Prostate gland (tissue), 2 donors: ENCODE data around the gene EXOC8. TPM values are rescaled to one million over a fixed set of nuclear protein-coding genes. Genes with fewer than 3 reads are reported as not detected.

Experiments
- DNase-seq: peaks from one replicate; pipeline ENCODE4 v3.0.0-alpha.2; 2019; ENCODE audit warnings: low spot score
- H3K27ac ChIP-seq, 2 donors: fragments of 200-600 bp; sonication (generic); 2 replicates each; pipeline ENCODE4 v1.5.1; 2017 to 2019
- H3K27me3 ChIP-seq: fragments of 200-600 bp; sonication (generic); replicated peaks from 2 replicates; pipeline ENCODE4 v1.5.1; 2019; ENCODE audit not compliant: insufficient read depth
- H3K36me3 ChIP-seq, 2 donors: fragments of 200-600 bp; sonication (generic); 1 replicate in 1 of 2; 2 replicates in 1 of 2; pipeline versions ENCODE4 v1.5.1 to v1.8.1; 2017 to 2019
- H3K4me1 ChIP-seq: fragments of 200-600 bp; sonication (generic); replicated peaks from 2 replicates; pipeline ENCODE4 v1.5.1; 2019
- H3K4me3 ChIP-seq, 2 donors: fragments of 200-600 bp; sonication (generic); 2 replicates each; pipeline ENCODE4 v1.5.1; 2017 to 2019
- H3K9me3 ChIP-seq: fragments of 200-600 bp; sonication (generic); 2 replicates; pipeline ENCODE4 v1.5.1; 2017
- POLR2A ChIP-seq: fragments of 450-650 bp; IDR thresholded peaks from one replicate; pipeline ENCODE4 v1.6.1; 2016; ENCODE audit warnings: antibody characterized with exemption, mild to moderate bottlenecking
- POLR2AphosphoS5 ChIP-seq: sonication (generic); formaldehyde crosslinking; IDR thresholded peaks from one replicate; pipeline ENCODE4 v1.6.1; 2017; ENCODE audit warnings: antibody characterized with exemption
- WGBS: methylation state at CpG from one replicate; pipeline ENCODE4 v1.1.5; 2018; 5-methylcytosine and 5-hydroxymethylcytosine counted together
- intact Hi-C: fragments of 100-400 bp; cut with DNase I; formaldehyde crosslinking; loops from one replicate; pipeline ENCODE4 v1.14.2; 2022
- total RNA-seq, 2 donors: library from RNA; depleted of rRNA; stranded (reverse); fragments of >200 nt; gene quantifications; one replicate each; pipeline ENCODE4 v1.1.0, GENCODE V29; 2016
- TF ChIP-seq, protein P1 (sequence below), 4 experiments: fragments of 200-600 bp in 2 of 4; fragments of 450-650 bp in 2 of 4; sonication (generic) in 2 of 4; IDR thresholded peaks; 1 replicate in 3 of 4; 2 replicates in 1 of 4; pipeline ENCODE4 v1.5.1; 2016 to 2019; ENCODE audit warnings: antibody characterized with exemption in 4 of 4, mild to moderate bottlenecking in 2 of 4, moderate library complexity in 2 of 4

EXOC8 gene
- total RNA-seq, 2 donors from 2014 or later, result 11.9 to 14.8 TPM

DNA sequence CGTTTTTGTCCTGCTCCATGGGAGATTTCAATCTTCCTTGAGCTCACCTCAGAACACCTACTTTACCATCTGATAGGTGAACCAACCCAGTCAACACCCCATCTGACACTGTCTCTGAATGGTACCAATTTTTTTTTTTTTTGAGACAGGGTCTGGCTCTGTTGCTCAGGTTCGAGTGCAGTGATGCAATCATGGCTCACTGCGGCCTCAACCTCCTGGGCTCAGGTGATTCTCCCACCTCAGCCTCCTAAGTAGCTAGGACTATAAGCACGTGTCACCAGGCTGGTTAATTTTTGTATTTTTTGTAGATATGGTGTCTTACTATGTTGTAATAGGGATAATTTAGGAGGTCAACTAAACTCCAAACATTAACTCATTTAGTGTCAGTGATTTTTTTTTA, 36.7 kb upstream of the EXOC8 start:
- no peak for TF ChIP-seq POLR2AphosphoS5
- TF ChIP-seq, protein P1, sequence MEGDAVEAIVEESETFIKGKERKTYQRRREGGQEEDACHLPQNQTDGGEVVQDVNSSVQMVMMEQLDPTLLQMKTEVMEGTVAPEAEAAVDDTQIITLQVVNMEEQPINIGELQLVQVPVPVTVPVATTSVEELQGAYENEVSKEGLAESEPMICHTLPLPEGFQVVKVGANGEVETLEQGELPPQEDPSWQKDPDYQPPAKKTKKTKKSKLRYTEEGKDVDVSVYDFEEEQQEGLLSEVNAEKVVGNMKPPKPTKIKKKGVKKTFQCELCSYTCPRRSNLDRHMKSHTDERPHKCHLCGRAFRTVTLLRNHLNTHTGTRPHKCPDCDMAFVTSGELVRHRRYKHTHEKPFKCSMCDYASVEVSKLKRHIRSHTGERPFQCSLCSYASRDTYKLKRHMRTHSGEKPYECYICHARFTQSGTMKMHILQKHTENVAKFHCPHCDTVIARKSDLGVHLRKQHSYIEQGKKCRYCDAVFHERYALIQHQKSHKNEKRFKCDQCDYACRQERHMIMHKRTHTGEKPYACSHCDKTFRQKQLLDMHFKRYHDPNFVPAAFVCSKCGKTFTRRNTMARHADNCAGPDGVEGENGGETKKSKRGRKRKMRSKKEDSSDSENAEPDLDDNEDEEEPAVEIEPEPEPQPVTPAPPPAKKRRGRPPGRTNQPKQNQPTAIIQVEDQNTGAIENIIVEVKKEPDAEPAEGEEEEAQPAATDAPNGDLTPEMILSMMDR (IDR thresholded peaks at IDR 0.05), result no peak
- no peak for TF ChIP-seq POLR2A
- no peak for DNase-seq
- 86% methylated on average over 4 of the region's 4 CpGs for WGBS
- Histone ChIP-seq H3K27me3 (no peaks in the 10 kb centered on the region), H3K36me3 (no peaks in the 10 kb centered on the region), H3K27ac (no peak overlapping the region), H3K4me1 (no peaks in the 10 kb centered on the region), H3K9me3 (no peaks in the 10 kb centered on the region), H3K4me3 (no peak overlapping the region)
- intact Hi-C loops, result no loop called here

DNA sequence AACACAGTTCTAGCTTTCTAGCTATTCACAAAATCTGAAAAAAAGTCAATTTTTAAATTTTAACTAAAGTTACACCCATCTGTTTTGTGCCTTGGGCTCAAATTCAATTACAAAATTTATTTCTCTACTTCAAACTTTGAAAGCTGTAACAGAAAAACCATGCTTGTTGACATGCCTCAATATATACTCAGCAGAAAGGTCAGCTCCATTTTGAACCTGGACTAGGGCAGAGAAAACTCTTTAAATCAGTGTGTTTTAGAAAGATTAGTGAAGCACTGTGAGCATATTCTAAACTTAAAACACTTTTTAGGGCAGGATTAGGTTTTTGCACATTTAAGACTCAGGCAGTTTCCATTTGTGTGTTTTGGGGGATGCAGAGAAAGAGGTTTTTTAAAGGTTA, 34.8 kb upstream of the EXOC8 start:
- DNase-seq, result no peak
- no peaks in the 10 kb centered on the region for H3K9me3 ChIP-seq
- H3K36me3 ChIP-seq, result no peaks in the 10 kb centered on the region
- H3K4me3 ChIP-seq, result no peak overlapping the region
- H3K27ac ChIP-seq, result no peak overlapping the region
- no peaks in the 10 kb centered on the region for H3K27me3 ChIP-seq
- intact Hi-C loops, result no loop called here
- TF ChIP-seq POLR2AphosphoS5, result no peak
- TF ChIP-seq, protein P1 (IDR thresholded peaks at IDR 0.05), result no peak
- TF ChIP-seq POLR2A, result no peak
- H3K4me1 ChIP-seq, result no peaks in the 10 kb centered on the region

DNA sequence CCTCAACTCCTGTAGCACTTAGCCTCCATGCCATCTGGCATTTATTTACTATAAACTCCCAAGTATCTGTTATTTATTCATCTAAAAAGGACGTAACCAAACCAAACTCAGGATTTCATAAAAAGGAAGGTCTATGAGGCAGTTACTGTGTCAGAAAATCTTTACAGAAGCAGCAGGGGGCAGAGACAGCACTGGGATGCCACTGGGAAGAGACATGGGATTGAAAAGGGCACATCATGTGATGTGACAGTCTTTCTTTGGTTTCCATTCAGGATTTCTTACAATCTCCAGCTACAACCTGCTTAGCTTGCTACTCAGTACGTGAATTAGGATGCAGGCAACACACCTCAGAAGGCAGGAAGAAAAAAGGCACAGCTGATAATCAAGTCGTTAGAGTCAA, 31.6 kb upstream of the EXOC8 start:
- Histone ChIP-seq H3K4me3 (no peak overlapping the region), H3K36me3 (no peaks in the 10 kb centered on the region), H3K27me3 (no peaks in the 10 kb centered on the region), H3K9me3 (no peaks in the 10 kb centered on the region), H3K4me1 (no peaks in the 10 kb centered on the region), H3K27ac (no peak overlapping the region)
- TF ChIP-seq POLR2A, result no peak
- TF ChIP-seq, protein P1 (IDR thresholded peaks at IDR 0.05), result no peak
- no peak for TF ChIP-seq POLR2AphosphoS5
- no peak for DNase-seq
- whole genome bisulfite sequencing, result 92% methylated on average over 3 of the region's 3 CpGs
- intact Hi-C loops, result no loop called here

DNA sequence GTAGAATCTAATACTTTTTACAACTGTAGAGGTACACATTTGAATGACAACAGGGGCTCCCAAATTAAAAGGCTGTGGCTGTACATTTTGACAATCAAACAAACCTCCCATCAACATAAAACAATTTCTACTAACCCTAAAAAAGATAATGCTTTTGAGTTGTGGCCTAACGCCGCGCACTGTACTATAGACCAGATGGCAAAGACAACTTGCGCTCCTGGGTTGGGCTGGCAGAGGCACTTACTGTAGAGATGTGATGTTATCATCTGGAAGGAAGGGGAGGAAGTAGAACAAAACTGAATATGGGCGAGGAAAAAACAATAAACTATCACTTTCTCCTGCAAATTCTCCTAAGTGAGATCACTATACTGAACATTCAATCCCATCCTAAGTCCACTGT, 26.5 kb upstream of the EXOC8 start:
- intact Hi-C loops, result no loop called here
- no peak for TF ChIP-seq POLR2AphosphoS5
- no peak for TF ChIP-seq POLR2A
- TF ChIP-seq, protein P1 (IDR thresholded peaks at IDR 0.05), result no peak

DNA sequence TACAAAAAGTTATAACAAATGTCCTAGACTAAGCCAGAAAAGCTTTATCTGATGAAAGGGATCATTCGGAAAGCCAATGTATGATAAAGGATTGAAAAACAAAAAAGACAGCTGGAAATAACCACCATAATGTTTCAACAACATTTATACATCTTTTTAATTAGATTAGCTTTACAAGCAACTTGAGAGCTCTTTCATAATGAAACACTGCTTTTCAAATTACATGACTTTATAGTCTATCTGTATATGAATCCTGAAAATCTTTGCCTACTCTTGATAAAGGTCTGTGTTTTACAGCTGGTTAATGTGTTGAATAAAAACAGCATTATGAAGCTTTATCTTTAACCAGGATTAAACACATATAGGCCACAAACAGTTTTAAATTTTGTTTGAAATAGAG, 26.0 kb upstream of the EXOC8 start:
- 28% methylated on average over 1 of the region's 1 CpG for WGBS
- H3K36me3 ChIP-seq, result no peaks in the 10 kb centered on the region
- no peak overlapping the region for H3K27ac ChIP-seq
- TF ChIP-seq POLR2AphosphoS5, result no peak
- TF ChIP-seq POLR2A, result no peak
- TF ChIP-seq, protein P1 (IDR thresholded peaks at IDR 0.05), result no peak
- no peak overlapping the region for H3K4me3 ChIP-seq
- H3K9me3 ChIP-seq, result no peaks in the 10 kb centered on the region
- no peaks in the 10 kb centered on the region for H3K27me3 ChIP-seq
- intact Hi-C loops, result no loop called here
- DNase-seq, result no peak
- H3K4me1 ChIP-seq, result no peaks in the 10 kb centered on the region

More for the DNA sequence above, 26.5 kb upstream of the EXOC8 start:
- no peaks in the 10 kb centered on the region for H3K4me1 ChIP-seq
- no peak for DNase-seq
- H3K4me3 ChIP-seq, result no peak overlapping the region
- no peaks in the 10 kb centered on the region for H3K36me3 ChIP-seq
- H3K27ac ChIP-seq, result no peak overlapping the region
- 83% methylated on average over 5 of the region's 5 CpGs for WGBS
- no peaks in the 10 kb centered on the region for H3K27me3 ChIP-seq
- no peaks in the 10 kb centered on the region for H3K9me3 ChIP-seq
